Esophagus squamous epithelium (tissue), 4 donors: ENCODE results near the gene TIMM22.

ENCODE experiments used
- POLR2A ChIP-seq, 4 donors: fragments of 450-650 bp; IDR thresholded peaks; one replicate each; pipeline ENCODE4 v1.6.1; 2017; ENCODE audit warnings: antibody characterized with exemption in 4 of 4, mild to moderate bottlenecking in 4 of 4, moderate library complexity in 3 of 4
- TF ChIP-seq, protein P1 (sequence below), 6 experiments: fragments of 450-650 bp in 4 of 6; fragments of 200-600 bp in 2 of 6; sonication (generic) in 2 of 6; IDR thresholded peaks; one replicate each; pipeline ENCODE4 v1.5.1; 2016 to 2019; ENCODE audit warnings: antibody characterized with exemption in 6 of 6, mild to moderate bottlenecking in 4 of 6, moderate library complexity in 4 of 6

DNA sequence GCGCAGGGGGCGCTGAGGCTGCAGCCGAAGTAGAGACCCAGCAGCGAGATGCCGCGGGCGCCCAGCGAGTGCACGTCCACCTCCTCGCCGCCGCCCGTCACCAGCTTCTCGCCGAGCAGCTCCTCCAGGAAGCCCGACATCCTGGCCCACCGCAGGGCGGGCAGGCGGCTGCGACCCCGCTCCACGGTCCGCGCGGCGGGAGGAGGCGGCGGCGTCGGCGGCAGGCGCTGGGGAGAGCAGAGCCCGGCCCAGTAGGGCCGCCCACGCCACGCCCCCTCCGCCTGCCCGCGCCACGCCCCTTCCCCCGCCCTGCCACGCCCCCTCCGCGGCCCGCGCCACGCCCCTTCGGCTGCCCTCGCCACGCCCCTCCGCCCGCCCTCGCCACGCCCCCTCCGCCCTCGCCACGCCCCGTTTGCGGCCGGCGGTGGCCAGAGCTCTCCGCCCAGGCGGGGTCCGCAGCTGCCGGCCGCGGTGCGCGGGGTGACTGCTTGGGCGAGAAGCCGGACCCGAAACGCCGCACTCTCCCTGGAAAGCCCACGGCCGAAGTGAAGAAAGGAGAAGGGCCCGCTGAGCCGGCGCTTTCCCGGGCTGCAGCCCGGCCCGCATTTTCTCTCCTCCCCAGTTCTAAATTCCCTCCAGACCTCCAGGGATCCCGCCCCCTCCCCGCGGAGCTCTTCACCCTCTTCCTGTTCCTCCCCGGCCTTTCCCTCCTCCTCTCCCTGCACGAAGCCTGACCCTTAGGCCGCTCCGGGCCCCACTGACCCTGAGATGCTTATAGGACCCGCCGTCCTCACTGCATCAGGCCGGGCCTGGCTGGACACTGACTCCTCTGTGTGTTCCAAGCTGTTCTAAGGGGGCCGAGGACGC, 17.2 kb upstream of the TIMM22 start, which contains the start of gene NXN:
- TF ChIP-seq, protein P1, sequence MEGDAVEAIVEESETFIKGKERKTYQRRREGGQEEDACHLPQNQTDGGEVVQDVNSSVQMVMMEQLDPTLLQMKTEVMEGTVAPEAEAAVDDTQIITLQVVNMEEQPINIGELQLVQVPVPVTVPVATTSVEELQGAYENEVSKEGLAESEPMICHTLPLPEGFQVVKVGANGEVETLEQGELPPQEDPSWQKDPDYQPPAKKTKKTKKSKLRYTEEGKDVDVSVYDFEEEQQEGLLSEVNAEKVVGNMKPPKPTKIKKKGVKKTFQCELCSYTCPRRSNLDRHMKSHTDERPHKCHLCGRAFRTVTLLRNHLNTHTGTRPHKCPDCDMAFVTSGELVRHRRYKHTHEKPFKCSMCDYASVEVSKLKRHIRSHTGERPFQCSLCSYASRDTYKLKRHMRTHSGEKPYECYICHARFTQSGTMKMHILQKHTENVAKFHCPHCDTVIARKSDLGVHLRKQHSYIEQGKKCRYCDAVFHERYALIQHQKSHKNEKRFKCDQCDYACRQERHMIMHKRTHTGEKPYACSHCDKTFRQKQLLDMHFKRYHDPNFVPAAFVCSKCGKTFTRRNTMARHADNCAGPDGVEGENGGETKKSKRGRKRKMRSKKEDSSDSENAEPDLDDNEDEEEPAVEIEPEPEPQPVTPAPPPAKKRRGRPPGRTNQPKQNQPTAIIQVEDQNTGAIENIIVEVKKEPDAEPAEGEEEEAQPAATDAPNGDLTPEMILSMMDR (IDR thresholded peaks at IDR 0.05) = peak in 2 of 6 experiments; percentile 21 to 27
- TF ChIP-seq POLR2A (IDR thresholded peaks at IDR 0.05) = peak in 3 of 4 donors; percentile 19 to 88 (median 43)
